HG03159 (cell line): ENCODE measurements around the gene SRSF2.
A peak's percentile ranks its signal among the peaks of the same experiment; 100 is the strongest.
"Not testable (repeated sequence)": the region's sequence is repeated elsewhere in the genome, so short reads cannot be mapped to it uniquely, and the experiment has no call there.

ENCODE experiments used
- ATAC-seq: cut with Tn5 transposase; IDR thresholded peaks from one replicate; pipeline ENCODE4 v1.9.1; 2021; ENCODE audit warnings: mild to moderate bottlenecking, moderate library complexity; ENCODE audit not compliant: unreplicated experiment

SRSF2 gene

GRCh38 chr17:76739568-76740115 lies 2.5 kb upstream of the SRSF2 start:
- ATAC-seq, result not testable (repeated sequence)

GRCh38 chr17:76738468-76738850 lies 1.3 kb upstream of the SRSF2 start:
- no peak for ATAC-seq

- peak; percentile 61 for ATAC-seq
These were observed 741 bp upstream of the SRSF2 start, which contains the start of gene MFSD11 for GRCh38 chr17:76737676-76738467. TSS of gene MFSD11 (plus strand) at chr17:76738119. CDS start at chr17:76738353, 234 bp downstream.

DNA sequence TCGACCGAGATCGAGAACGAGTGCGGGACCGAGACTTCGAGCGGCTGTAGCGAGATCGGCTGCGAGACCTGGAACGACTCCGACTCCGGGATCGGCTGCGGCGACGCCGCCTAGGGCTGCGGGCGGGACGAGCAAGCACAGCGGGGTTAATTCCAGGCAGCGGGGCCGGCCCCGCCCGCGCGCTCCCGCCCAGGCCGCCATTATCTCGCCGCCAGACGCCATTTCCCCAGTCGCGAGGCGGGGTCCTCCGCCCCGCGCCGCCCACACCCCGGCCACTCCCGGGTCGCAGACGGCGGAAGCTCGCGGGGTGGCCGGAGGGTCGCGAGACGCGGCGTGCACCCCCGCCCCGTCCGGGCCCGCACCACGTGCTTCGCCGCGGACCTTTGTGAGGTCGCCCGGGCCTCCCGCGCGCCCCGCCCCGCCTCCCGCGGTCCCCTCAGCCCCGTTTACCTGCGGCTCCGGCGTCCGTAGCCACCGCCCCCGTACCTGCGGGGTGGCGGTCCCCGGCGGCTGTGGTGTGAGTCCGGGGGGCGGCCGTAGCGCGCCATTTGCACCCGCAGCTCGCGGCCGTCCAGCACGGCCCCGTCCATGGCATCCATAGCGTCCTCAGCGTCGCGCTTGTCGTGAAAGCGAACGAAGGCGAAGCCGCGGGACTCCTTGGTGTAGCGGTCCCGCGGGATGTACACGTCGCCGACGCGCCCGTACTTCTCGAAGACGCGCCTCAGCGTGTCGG lies 616 bp downstream of the SRSF2 start:
- ATAC-seq, result peak; percentile 12

- ATAC-seq, result no peak
These were observed 1.4 kb downstream of the SRSF2 start for GRCh38 chr17:76735586-76736348.

GRCh38 chr17:76735006-76735405 lies 2.1 kb downstream of the SRSF2 start:
- no peak for ATAC-seq

- no peak for ATAC-seq
These were observed 2.9 kb downstream of the SRSF2 start for GRCh38 chr17:76734080-76734840.

DNA sequence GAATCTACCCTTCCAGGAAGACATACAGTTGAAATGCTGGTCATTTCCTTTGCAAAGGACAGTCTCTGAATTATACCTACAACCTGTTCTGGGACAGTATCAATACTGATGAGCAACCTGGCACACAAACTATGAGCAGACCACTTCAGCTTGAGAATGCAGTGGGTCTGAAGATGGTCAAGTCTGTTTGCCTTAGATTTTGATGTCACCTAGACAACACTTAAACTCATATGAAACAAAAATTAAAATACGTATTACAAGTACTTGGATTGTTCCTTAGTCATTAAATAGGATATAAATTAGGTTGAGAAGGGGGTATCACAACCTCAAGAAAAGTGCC lies 3.5 kb downstream of the SRSF2 start:
- ATAC-seq, result no peak

GRCh38 chr17:76732734-76733617 lies 4.2 kb downstream of the SRSF2 start:
- ATAC-seq, result no peak

- ATAC-seq, result not testable (repeated sequence)
These were observed 5.1 kb downstream of the SRSF2 start for GRCh38 chr17:76731800-76732733.

- ATAC-seq, result no peak
These were observed 9.2 kb downstream of the SRSF2 start for GRCh38 chr17:76727745-76728456.

- peak; percentile 43 for ATAC-seq
These were observed 10.1 kb downstream of the SRSF2 start, which contains the start of gene METTL23 for GRCh38 chr17:76726776-76727718. TSS of gene METTL23 (plus strand) at chr17:76726839. CDS start at chr17:76729711, 2,872 bp downstream.

DNA sequence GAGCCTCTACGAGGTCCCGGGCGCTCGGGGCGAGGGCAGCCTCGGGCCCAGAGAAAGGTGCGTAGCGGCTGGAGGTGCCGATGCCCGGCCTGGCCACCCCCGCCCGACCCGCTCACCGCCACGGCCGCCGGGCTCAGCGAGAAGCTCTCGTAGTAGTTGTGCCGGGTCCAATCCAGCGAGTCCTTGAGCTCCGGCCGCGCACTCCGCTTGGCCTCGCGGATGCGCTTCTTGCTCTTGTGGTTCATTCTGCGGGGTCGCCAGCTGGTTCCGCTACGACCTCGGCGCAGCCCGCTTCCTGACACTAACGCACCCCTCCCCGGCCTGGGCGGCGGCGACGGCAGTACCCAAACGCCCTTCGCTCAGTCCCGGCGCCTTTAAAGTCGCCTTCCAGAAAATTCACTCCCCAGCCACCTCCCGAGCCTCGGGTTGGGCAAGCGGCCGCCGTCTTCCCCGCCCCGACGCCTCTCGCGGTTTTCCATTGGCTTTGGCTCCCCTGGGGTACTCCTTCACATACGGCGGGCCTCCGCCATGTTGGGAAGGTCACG lies 10.8 kb downstream of the SRSF2 start, which contains the start of gene JMJD6:
JMJD6 (minus strand) TSS at position 376 of the 545 bp plus-strand sequence; CDS start at position 245, 131 bp downstream.
- ATAC-seq, result peak; percentile 71

GRCh38 chr17:76725580-76726230 lies 11.4 kb downstream of the SRSF2 start:
- peak; percentile 6 for ATAC-seq

DNA sequence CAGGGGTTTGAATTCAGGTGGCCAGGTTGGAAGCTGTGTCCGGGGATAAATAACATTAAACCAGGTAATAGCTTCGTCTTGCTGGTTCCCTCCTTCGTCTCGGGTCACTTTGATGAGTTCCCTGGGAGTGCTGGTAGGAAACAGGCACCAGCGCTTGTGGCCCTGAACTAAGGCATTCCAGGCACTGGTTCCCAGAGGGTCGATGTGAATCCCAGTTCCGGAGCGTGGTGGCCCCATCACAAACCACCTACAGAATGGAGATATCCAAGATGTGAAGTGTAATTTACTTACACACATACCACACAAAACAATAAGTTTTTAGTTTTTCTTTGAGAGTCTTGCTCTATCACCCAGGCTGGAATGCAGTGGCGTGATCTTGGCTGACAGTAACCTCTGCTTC lies 13.3 kb downstream of the SRSF2 start:
- ATAC-seq, result no peak

DNA sequence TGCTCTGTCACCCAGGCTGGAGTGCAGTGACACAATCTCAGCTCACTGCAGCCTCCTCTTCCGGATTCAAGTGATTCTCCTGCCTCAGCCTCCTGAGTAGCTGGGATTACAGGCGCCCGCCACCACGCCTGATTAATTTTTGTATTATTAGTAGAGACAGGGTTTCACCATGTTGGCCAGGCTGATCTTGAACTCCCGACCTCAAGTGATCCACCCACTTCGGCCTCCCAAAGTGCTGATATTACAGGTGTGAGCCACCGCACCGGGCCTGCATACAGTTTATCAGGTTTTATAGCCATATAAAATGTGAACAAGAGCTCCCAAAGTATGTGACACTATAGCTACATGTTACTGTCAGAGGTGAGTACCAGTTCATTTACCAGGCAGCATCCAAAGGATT lies 14.2 kb downstream of the SRSF2 start:
- not testable (repeated sequence) for ATAC-seq
